Esophagus muscularis mucosa (tissue), 4 donors: ENCODE data around the gene DUS1L.

Experiments
- CTCF ChIP-seq, 3 experiments: fragments of 200-600 bp in 2 of 3; fragments of 450-650 bp in 1 of 3; sonication (generic) in 2 of 3; IDR thresholded peaks; one replicate each; pipeline ENCODE4 v1.5.1; 2017 to 2019; ENCODE audit warnings: antibody characterized with exemption in 3 of 3, mild to moderate bottlenecking in 2 of 3, moderate library complexity in 1 of 3
- EP300 ChIP-seq: sonication (generic); formaldehyde crosslinking; IDR thresholded peaks from one replicate; pipeline ENCODE4 v1.6.1; 2017; ENCODE audit warnings: antibody characterized with exemption
- POLR2A ChIP-seq: fragments of 450-650 bp; IDR thresholded peaks from one replicate; pipeline ENCODE4 v1.6.1; 2017; ENCODE audit warnings: antibody characterized with exemption, moderate library complexity, mild to moderate bottlenecking, low read depth
- POLR2AphosphoS5 ChIP-seq, 2 donors: sonication (generic); formaldehyde crosslinking; IDR thresholded peaks; one replicate each; pipeline ENCODE4 v1.6.1; 2017; ENCODE audit warnings: antibody characterized with exemption in 2 of 2

GRCh38 chr17:82043507-82043906 lies 22.1 kb downstream of the DUS1L start:
- TF ChIP-seq CTCF (IDR thresholded peaks at IDR 0.05) = no peak
- TF ChIP-seq POLR2AphosphoS5 (IDR thresholded peaks at IDR 0.05) = no peak
- no peak for TF ChIP-seq POLR2A
- TF ChIP-seq EP300 = no peak
